Activated CD4-positive, alpha-beta T cell treated with anti-CD3 and anti-CD28 coated beads, Interleukin-2, Interleukin-6, amounts not matched to agents 100 ng/mL and 50 ng/mL, durations not matched to agents 16 hours and 8 hours (primary cell): ENCODE results near the gene KCNK1.
"Not testable (repeated sequence)": the region's sequence is repeated elsewhere in the genome, so short reads cannot be mapped to it uniquely, and the experiment has no call there.

ENCODE experiments used
- DNase-seq: peaks from one replicate; pipeline ENCODE4 v3.0.0-alpha.2; 2020

Gene KCNK1

DNA sequence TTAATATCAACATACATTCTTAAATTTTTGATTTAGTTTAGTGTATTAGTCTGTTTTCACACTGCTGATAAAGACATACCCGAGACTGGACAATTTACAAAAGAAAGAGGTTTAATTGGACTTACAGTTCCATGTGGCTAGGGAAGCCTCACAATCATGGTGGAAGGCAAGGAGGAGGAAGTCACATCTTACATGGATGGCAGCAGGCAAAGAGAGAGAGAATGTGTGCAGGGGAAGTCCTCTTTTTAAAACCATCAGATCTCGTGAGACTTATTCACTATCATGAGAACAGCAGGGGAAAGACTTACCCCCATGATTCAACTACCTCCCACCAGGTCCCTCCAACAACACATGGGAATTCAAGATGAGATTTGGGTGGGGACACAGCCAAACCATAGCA is 56.5 kb downstream of the KCNK1 start:
- DNase-seq: not testable (repeated sequence)

DNA sequence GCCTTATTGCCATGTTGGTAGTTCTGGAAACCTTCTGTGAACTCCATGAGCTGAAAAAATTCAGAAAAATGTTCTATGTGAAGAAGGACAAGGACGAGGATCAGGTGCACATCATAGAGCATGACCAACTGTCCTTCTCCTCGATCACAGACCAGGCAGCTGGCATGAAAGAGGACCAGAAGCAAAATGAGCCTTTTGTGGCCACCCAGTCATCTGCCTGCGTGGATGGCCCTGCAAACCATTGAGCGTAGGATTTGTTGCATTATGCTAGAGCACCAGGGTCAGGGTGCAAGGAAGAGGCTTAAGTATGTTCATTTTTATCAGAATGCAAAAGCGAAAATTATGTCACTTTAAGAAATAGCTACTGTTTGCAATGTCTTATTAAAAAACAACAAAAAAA is 57.4 kb downstream of the KCNK1 start:
- no peak for DNase-seq

DNA sequence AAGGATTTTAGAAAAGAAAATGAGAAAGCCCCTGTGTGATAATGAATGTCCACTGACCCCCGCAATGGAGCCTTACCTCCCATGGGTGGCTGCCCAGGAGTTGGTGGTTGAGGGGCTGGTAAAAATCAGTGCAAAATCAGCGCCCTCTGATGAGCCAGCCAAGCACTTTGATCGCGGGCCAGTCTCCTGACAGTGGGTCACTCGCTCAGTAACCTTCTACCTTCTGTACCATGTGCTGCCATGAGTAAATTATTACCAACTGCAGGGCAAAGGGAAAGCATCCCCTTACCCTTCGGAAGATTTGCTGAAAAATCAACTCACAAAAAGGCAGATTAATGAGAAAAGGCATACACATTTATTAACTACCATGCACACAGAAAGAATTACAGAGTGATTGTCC is 58.8 kb downstream of the KCNK1 start:
- DNase-seq: no peak

DNA sequence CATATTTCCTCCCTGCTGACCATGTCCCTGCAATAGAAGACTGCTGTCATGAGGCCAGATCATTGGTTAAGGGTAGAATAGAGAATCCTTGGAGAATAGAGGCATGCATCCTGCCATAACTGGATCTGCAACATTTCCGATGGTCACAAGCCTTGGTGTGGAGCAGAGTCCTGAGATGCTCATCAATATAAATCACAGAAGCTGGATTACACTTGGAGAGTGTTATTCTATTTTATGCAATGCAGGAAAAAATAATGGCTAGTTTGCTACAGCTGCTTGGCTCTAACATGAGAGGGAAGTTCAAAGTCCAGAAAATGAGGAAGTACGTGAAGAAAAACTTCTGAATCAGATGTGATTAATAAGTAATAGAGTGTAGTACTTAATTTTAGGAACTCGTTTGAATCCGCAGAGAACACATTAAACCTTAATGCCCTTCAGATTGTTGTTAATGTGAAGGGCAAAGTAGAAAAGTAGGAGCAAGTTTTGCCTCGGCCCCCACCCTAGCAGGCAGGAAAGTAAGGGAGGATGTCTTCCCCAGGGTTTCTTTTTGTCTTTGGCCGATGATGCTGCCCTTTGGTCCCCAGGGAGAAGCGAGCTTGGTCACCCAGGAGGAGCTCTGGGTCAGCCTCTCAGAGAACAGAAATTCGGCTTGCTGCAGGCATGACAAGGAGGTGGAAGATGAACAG is 59.5 kb downstream of the KCNK1 start:
- no peak for DNase-seq

DNA sequence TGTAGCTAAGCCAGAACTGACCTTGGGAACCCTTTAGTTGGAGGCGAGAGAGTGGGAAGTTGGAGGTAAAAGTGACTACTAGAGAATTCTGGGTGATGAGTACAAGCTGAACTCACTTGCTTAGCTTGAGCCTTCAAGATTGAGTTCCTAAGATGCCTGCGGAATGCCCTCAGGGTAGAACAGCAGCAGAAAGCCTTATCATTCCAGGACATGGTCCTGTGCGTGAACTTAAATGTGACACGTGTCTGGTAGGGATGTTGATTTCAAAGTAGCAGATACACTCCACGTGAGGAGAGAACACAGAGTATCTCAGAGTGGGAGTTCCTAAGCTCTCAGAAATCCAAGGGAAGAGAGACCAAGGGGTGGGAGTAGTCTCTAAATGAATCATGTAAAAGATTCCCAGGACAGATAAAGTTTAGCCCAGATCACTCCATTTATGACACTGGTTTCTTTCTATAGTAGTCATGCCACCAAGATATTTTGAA is 60.1 kb downstream of the KCNK1 start:
- DNase-seq: no peak

DNA sequence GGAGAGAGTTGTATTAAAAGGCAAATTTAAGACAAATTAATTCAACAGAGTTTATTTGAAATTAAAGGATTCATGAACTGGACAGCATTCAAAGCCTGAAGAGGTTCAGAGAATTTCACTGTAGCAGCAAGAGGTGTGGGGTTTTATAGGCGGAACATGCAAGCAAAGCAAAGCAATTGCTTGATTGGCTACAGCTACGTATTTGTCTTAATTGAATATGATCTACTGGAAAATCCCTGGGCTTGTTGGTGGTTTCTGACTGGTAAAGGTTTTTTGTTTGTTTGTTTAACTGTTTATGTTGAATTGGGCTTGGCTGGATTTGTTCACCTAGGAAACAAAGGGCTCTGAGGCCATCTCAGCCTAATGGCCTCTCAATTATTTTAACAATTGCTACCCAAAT is 61.5 kb downstream of the KCNK1 start:
- no peak for DNase-seq

DNA sequence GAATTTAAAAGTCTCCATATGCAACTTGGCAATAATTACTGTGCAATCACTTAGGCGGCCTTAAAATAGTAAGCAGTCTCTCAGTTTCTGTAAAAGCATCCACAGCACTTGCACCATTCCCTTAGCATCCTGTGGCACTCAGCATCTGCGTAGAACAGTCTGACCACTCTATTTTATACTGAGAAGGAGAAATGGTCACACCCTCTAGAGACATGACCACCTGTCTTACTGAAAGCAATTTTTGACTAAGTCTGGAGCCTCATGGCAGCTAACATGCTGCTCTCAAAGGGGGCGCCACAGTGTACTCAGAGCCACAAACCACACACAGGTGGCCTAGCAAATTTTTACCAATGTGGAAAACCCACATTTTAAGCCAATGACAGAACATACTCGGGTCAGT is 62.0 kb downstream of the KCNK1 start:
- no peak for DNase-seq

DNA sequence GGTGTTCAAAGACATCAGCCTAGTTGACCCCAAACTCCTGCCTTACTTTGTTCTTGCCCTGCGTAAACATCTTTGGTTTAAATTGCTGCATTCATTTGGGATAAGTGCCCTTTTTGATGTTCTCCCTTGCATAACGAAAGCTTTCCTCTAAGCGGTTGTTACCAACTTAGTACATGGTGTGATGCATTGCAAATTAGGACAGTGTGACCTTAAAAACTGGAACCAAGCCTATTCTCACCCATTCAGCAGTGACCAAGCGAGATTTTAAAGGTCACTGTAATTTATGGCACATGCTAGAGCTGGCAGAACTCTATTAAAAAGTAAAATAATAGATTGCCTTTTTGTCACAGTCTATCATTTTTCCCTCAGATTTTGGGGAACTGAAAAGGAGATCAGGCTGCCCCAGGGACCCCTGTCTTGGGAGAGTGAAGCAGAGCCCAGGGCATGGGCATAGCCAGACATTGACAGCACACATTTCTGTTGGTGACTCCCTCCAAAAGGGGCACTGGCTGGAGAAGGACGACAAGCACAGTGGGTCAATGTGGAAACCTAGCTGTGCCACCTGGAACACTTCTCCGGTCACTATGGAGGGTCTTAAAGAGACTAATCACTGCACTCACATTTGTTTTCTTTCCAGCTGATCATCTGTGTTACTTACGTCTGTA is 63.9 kb downstream of the KCNK1 start:
- DNase-seq: no peak

DNA sequence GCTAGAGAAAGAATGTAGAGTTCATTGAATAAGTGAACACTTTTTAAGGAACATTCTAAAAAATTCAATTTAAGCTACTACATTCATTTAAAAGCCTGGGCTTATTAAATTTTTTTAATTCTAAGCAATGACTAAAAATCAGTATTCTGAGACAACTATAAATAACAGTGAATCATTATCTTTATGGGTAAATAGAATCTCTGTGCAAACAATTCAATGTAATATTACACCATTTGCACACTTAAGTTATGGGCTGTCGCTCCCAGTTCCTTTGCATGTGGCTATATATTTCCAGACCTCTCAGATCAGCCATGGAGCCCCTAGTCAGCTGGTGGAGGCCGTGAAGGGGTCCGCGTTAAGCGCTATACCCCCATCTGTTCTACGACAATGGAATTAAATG is 65.1 kb downstream of the KCNK1 start:
- DNase-seq: no peak

DNA sequence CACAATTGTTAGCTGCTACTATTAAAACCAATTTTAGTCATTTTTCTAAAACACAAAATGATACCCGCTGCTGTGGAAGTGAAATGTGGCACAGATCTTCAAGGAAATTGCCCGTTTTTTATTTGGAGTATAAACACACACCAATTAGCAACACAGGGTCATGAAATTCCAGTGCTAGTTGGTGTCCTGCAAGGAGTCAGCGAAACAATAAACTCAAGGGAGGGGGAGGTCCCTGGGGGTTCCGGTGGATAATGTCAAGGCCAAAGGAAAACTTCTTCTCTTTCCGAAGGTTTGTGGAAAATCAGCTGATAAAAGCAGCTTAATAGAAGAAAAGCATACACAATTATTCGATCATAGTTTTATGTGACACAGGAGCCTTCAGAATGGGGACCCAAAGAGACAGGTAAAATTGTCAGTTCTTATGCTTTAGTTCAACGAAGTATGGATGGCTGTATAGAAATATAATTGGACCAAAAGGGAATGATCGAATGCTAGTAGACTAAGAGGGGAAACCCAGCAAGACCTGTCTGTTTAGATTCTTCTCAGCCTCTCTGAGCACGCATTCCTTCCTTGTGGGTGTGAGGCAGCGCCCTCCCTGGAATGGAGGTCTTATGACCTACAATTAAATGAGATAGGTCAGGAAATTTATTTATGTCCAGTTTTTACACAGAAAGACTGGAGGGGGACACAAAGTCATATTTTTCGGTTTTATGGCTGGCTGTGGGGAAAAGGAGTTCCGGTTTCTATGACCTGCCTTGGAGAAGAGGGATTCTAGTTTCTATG is 65.9 kb downstream of the KCNK1 start:
- DNase-seq: no peak

DNA sequence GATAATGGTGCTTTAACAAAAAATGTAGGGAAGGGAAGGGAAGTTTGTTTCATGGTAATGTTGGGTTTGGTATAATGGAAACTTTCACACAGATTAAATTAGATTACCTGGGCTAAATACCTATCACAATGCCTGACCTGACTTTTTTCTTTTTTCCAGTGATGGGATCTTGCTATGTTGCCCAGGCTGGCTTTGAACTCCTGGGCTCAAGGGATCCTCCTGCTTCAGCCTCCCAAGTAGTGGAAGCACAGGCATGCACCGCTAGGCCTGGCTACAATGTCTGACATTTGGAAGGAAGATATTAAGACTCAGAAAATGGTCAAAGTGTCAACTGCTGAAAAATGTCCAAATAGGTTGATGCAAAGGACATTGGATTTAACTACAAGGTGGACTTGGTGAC is 67.4 kb downstream of the KCNK1 start:
- no peak for DNase-seq

DNA sequence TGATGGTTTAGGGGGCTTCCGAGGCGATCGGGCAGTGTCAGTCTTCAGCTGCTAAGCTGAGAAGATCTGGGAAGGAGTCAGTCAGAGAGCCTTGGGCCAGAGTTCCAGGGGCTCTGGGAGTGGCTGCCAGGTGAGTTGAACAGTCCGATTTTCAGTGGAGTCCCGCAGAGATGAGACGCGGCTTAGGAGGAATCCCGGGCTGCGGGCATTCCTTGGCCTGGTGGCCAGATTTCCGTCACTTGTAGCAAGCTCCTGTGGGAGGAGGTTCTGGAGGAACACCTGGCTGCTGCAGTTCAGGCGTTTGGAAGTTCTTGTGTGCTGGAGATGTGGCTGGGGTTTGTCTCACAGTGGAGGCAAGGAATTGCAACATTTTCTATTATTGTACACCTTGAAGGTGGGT is 72.7 kb downstream of the KCNK1 start:
- not testable (repeated sequence) for DNase-seq

DNA sequence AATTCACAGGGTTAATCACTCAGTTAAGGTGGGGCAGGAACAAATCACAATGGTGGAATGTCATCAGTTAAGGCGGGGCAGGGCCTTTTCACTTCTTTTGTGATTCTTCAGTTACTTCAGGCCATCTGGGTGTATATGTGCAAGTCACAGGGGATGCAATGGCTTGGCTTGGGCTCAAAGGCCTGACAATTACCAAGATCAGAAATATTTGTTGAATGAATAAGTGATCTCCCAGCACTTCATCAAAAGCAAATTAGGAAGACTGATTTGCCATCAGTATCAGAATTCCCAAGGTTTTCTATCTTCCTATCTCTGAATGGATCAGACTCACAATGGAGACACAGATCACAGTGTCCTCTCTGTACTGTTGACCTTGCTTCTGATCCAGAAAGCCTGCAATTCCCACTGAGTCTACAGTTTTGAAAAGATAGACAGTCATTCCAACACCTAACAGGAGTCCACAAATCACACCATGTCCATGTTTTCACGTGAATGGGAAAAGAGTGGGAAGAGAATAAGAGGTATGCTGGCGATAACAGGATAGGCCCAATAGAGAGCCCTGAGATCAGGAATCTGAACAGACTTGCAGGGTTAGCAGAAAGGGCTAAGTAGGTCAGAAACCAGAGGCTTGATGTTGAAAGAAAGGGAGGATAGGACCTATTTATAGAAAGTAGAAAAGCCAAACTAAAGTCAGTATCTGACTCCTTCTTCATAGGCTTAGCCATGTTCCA is 75.3 kb downstream of the KCNK1 start:
- no peak for DNase-seq

DNA sequence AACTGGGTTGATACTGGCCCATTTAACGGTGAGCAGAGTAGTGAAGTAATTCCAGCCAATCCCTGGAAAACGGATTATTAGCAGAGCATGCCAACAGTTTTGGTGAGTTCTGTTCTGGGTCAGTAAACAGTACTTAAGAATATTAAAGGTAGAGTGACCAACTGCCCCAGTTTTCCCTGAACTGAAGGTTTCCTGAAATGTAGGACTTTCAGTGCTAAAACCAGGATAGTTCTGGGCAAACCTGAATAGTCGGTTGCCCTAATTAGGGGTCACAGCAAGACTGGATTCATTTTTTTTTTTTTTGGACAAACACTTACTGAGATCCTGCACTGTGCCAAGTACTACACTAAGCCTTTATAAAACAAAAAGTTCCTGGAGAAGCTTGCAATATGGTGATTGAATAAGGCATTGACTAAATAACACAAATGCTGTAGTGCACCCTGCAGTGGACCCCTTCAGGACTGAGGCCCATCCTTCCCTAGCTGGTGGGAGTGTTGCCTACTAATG is 75.9 kb downstream of the KCNK1 start:
- DNase-seq: no peak

DNA sequence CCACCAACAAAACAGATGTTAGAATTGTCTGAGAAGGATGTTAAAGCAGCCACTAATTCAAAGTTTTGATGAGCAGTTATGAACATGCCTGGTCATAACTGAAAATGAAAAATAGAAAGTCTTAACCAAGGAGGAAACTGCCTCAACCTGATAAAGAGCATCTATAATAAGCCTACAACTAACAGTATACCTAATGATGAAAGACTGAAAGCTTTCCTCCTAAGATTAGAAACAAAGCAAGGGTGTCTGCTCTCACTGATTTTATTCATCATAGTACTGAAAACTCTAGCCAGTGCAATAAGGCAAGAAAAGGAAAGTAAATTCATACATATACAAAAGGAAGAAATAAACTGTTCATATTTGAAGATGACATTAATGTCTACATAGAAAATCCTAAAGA is 82.0 kb downstream of the KCNK1 start:
- DNase-seq: peak; percentile 7

DNA sequence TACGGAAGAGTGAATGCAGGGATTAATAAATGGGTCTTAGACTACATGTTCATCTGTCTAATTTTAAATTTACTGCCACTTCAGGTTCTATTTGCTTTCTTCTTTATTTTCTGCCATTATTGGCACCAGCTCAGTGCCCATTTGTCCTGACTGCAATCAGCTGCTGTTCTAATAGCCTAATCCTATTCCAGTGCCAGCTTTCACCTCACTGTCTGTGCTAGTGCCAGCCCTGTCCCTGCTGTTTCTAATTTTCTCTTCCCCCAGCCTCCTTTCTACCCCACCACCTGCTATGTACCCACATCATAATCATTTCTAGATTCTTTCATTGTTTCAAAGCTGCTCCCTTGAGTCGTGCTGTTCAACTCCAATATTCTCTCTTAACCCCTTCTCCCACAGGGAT is 86.4 kb downstream of the KCNK1 start:
- no peak for DNase-seq

DNA sequence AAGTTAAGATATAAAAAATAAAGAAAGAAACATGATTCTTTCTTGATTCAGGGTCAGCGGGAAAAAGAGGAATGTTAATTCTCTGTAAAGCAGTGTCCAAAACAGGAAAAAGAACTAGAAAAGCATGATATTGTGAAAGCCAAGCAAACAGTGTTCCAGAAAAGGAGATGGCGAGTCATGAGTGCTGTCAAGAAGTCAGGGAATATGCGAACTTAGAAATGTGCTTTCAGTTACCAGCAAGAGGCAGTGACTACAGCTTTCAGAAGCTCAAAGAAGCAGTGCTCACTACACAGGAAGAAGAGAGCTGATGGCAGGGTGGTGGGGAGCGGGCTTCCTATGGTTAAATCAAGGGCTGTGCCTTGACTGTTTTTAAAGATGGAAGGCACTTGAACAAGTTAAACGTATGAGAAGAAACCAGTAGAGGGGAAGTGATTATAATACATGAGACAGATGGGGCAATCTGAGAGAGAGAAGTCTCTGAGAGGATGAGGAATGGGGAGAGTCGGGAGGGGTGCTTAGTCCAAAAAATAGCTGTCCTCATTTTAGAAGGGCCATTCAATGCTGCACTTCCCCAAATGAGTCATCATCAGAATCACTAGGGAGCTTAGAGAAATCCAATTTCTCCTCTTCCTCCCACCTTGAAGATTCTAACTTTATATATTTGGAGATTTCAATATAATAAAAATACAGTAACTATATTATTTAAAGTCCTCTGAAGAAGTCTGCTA is 90.4 kb downstream of the KCNK1 start:
- no peak for DNase-seq

DNA sequence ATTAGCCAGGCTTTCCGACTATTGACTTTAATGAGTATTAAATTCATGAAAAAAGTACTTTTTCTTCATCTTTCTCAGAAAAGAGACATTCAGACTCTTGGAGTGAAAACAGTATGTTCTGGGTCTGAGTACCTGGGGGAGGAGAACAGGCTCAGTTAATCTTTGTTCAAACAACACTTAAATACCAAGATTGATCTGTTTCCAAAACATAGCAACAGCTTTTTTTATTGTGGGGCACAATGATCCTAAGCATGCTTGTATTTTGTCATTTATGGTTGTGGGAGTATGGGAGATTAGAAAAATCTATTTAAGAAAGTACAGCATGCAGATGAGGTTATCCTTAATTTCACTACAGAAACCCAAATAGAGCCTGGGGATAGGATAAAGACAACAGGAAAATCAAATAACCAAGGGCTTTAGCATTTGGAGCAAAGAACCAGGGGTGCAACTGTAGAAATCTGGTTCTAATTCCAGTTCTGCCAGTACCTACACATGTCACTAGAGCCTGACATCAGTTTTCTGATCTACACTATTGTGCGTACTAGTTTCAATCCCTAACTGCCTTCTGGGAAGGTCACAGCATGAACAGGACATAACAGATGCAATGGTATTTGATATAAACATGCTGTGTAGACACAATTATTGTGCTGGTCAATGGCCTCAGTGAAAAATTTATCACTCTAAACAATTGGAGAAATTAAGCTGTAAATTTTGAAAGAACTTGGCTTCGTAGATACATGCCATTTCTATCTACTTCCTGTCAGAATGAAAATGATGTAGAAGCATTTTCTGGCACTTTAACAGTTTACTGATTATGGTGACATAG is 91.2 kb downstream of the KCNK1 start:
- no peak for DNase-seq

DNA sequence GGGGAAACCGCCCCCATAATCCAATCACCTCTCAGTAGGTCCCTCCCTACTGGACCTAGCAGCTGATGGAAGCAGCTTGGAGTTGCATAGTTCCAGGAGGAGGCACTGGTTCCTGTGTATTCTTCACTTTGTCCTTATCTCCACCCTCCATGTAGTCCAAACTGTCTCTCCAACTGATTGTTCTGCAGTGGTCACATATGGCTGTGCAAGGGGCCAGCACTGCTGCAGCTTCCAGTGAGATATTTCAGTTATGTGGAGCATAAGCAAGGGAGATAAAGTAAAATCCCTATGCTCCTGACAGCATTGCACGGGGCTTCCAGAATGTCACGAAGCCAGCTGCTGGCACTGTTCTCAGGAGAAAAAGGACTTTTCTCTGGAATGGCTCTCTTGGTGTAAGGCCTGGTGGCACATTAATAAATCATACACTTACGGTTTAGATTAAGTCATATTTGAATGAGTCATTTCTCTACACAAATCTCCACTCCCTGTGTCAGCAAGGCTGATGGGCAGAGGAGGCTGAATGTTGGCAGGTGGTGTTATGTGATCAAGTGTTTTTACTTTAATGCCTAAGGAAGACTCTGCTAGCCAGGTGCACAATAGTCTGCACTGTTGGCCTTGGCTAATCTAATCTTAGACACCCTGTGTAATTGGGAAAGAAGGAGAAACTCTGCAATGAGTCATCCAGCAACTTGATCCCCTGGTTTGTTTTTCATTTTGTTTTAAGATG is 93.4 kb downstream of the KCNK1 start:
- no peak for DNase-seq
